Panc1 (cell line): ENCODE data around the gene OR2W3. TPM values are rescaled to one million over a fixed set of nuclear protein-coding genes. Genes with fewer than 3 reads are reported as not detected.

ENCODE experiments used
- ATAC-seq: fragments of 200-7000 bp; cut with Tn5 transposase; 2 replicates; pipeline ENCODE4 v1.9.1; 2020; ENCODE audit warnings: mild to moderate bottlenecking, moderate library complexity
- Bru-seq: library from RNA; stranded (reverse); fragments of 400-500 nt; gene quantifications from one replicate; lab custom pipeline; 2021; lab: Mats Ljungman, UMichigan
- BruChase-seq, 2 experiments: library from RNA; stranded (reverse); fragments of 400-500 nt; gene quantifications; one replicate each; lab custom pipeline; 2021; lab: Mats Ljungman, UMichigan
- BruUV-seq: library from RNA; stranded (reverse); fragments of 400-500 nt; replicated peaks from 2 replicates; lab custom pipeline; 2021; lab: Mats Ljungman, UMichigan
- CTCF ChIA-PET: fragments of 300-600 bp; sonication (Branson Sonifier 250); formaldehyde crosslinking; loops from one replicate; lab custom pipeline; 2022; ENCODE audit warnings: antibody characterized with exemption; lab: Charles Lee
- POLR2A ChIA-PET: fragments of 300-600 bp; sonication (Branson Sonifier 250); formaldehyde crosslinking; loops from one replicate; lab custom pipeline; 2022; ENCODE audit warnings: antibody characterized with exemption; lab: Charles Lee
- DNase-seq: peaks from one replicate; pipeline ENCODE4 v3.0.0-alpha.2; 2010; ENCODE audit warnings: low read depth, low spot score
- H3K27ac ChIP-seq: 2 replicates; pipeline ENCODE4 v1.5.1; 2011; ENCODE audit warnings: mild to moderate bottlenecking, low read length, inconsistent platforms
- H3K27me3 ChIP-seq: fragments of 200-500 bp; sonication (Bioruptor generic); 2 replicates; pipeline ENCODE4 v1.6.0; 2014; ENCODE audit warnings: low read length, inconsistent platforms; ENCODE audit not compliant: control insufficient read depth, insufficient read depth
- H3K36me3 ChIP-seq: fragments of 200-500 bp; sonication (Bioruptor generic); 2 replicates; pipeline ENCODE4 v1.5.1; 2014; ENCODE audit warnings: inconsistent platforms, mild to moderate bottlenecking, low read length, moderate library complexity; ENCODE audit not compliant: control insufficient read depth, insufficient read depth
- H3K4me1 ChIP-seq: 2 replicates; pipeline ENCODE4 v1.5.1; 2011; ENCODE audit warnings: inconsistent platforms, mild to moderate bottlenecking, low read length, moderate library complexity; ENCODE audit not compliant: control insufficient read depth, insufficient read depth
- H3K4me3 ChIP-seq, 2 experiments: 2 replicates each; pipeline ENCODE4 v1.5.1; 2011 to 2012; ENCODE audit warnings: low read depth in 2 of 2, low read length in 2 of 2, mild to moderate bottlenecking in 2 of 2, inconsistent platforms in 1 of 2, moderate library complexity in 1 of 2
- H3K9me3 ChIP-seq: fragments of 200-500 bp; sonication (Bioruptor generic); 2 replicates; pipeline ENCODE4 v1.5.1; 2014; ENCODE audit warnings: low read depth, mild to moderate bottlenecking, inconsistent platforms, low read length, moderate library complexity; ENCODE audit not compliant: control insufficient read depth, insufficient read depth
- CTCF ChIP-seq: fragments of 450-650 bp; IDR thresholded peaks from 2 replicates; pipeline ENCODE4 v1.5.1; 2017; ENCODE audit warnings: mild to moderate bottlenecking
- POLR2AphosphoS5 ChIP-seq: IDR thresholded peaks from 2 replicates; pipeline ENCODE4 v1.6.1; 2012; ENCODE audit warnings: mild to moderate bottlenecking, low read depth, low read length, moderate library complexity
- REST ChIP-seq, 2 experiments: IDR thresholded peaks; 2 replicates each; pipeline ENCODE4 v1.6.1; 2011 to 2012; ENCODE audit warnings: low read depth in 2 of 2, control low read depth in 1 of 2, low read length in 1 of 2, mild to moderate bottlenecking in 1 of 2, moderate library complexity in 1 of 2; ENCODE audit not compliant: insufficient read depth in 1 of 2
- SIN3A ChIP-seq: IDR thresholded peaks from 2 replicates; pipeline ENCODE4 v1.6.1; 2012; ENCODE audit warnings: low read depth, mild to moderate bottlenecking, low read length, moderate library complexity, borderline replicate concordance; ENCODE audit not compliant: insufficient read depth
- TCF7L2 ChIP-seq: IDR thresholded peaks from 2 replicates; pipeline ENCODE4 v1.6.1; 2011; ENCODE audit warnings: mild to moderate bottlenecking, low read depth, low read length, inconsistent platforms
- in situ Hi-C: cut with HindIII; loops from 2 replicates; pipeline ENCODE4 v1.10.0; 2016; ENCODE audit warnings: low sequenced_read_pairs, low pct_unique_long_range_greater_than_20kb
- intact Hi-C: fragments of 100-400 bp; cut with micrococcal nuclease; formaldehyde crosslinking; loops from one replicate; pipeline ENCODE4 v1.10.0; 2022; ENCODE audit not compliant: unreplicated experiment
- long read RNA-seq: library from polyadenylated mRNA; unstranded; transcript quantifications from one replicate; pipeline ENCODE4 v2.0.0, GENCODE V29; 2021; ENCODE audit not compliant: unreplicated experiment
- polyA plus RNA-seq: library from polyadenylated mRNA; unstranded; fragments of >200 nt; gene quantifications from one replicate; pipeline ENCODE4 v1.2.1, GENCODE V29; 2012; ENCODE audit warnings: missing spikeins; ENCODE audit not compliant: insufficient read length
- total RNA-seq: library from RNA; stranded (reverse); gene quantifications from one replicate; pipeline ENCODE4 v1.2.1, GENCODE V29; 2021; ENCODE audit not compliant: unreplicated experiment

The OR2W3 gene
- total RNA-seq, result not detected
- not detected for polyA plus RNA-seq
- Bru-seq, nascent RNA, result not detected
- not detected for BruChase-seq, experiment 1, labeled RNA remaining after a 2-hour chase
- not detected for BruChase-seq, experiment 2, labeled RNA remaining after a 6-hour chase
- long read RNA-seq, result 0 reads

- POLR2A ChIA-PET, result no interaction called here
- ATAC-seq, result no peak
- H3K36me3 ChIP-seq, result no peaks in the 10 kb centered on the region
- in situ Hi-C loops, result no loop called here
- intact Hi-C loops, result no loop called here
- CTCF ChIA-PET, result no interaction called here
- H3K4me1 ChIP-seq, result no peaks in the 10 kb centered on the region
- DNase-seq, result no peak
- no TSS peak for BruUV-seq
- no peak within 1 kb of the TSS for H3K27ac ChIP-seq
- H3K9me3 ChIP-seq, result no peaks in the 10 kb centered on the region
- H3K4me3 ChIP-seq, result no peak within 1 kb of the TSS
- H3K27me3 ChIP-seq, result no peaks in the 10 kb centered on the region
- TF ChIP-seq CTCF (no peak), TCF7L2 (no peak), SIN3A (no peak), POLR2AphosphoS5 (no peak), REST (IDR thresholded peaks at IDR 0.05; ENCODE audit: insufficient read depth in 1 of 2, low read depth in 2 of 2, low read length in 1 of 2) (no peak)
These were observed at the start of gene OR2W3 for GRCh38 chr1:247895163-247895637. Gene OR2W3 (plus strand): TSS chr1:247895587. CDS start chr1:247895587, 0 bp downstream.

GRCh38 chr1:247845693-247846017 lies 49.7 kb upstream of the OR2W3 start:
- DNase-seq (no peak), ATAC-seq (no peak)
- no TSS peak for BruUV-seq
- intact Hi-C loops, result no loop called here
- TF ChIP-seq SIN3A (no peak), TCF7L2 (no peak), POLR2AphosphoS5 (no peak), CTCF (no peak), REST (IDR thresholded peaks at IDR 0.05; ENCODE audit: insufficient read depth in 1 of 2, low read depth in 2 of 2, low read length in 1 of 2) (no peak)
- ChIA-PET POLR2A (no interaction called here), CTCF (no interaction called here)
- H3K36me3 ChIP-seq, result no peaks in the 10 kb centered on the region
- in situ Hi-C loops, result no loop called here
- no peaks in the 10 kb centered on the region; the same call in 1 of the 2 replicates for H3K9me3 ChIP-seq
- no peak overlapping the region for H3K4me3 ChIP-seq
- H3K27me3 ChIP-seq, result no peaks in the 10 kb centered on the region
- no peak overlapping the region for H3K27ac ChIP-seq
- no peaks in the 10 kb centered on the region for H3K4me1 ChIP-seq
